ENCODE results near the gene MAD1L1. TPM values are rescaled to one million over a fixed set of nuclear protein-coding genes. Genes with fewer than 3 reads are reported as not detected.

MAD1L1 gene
- total and polyA plus RNA-seq, 2 of the 8 experiments (the other 6 are each of a cell fraction or from before 2014, with no cell fraction given) = 40.4 to 44.6 TPM

DNA sequence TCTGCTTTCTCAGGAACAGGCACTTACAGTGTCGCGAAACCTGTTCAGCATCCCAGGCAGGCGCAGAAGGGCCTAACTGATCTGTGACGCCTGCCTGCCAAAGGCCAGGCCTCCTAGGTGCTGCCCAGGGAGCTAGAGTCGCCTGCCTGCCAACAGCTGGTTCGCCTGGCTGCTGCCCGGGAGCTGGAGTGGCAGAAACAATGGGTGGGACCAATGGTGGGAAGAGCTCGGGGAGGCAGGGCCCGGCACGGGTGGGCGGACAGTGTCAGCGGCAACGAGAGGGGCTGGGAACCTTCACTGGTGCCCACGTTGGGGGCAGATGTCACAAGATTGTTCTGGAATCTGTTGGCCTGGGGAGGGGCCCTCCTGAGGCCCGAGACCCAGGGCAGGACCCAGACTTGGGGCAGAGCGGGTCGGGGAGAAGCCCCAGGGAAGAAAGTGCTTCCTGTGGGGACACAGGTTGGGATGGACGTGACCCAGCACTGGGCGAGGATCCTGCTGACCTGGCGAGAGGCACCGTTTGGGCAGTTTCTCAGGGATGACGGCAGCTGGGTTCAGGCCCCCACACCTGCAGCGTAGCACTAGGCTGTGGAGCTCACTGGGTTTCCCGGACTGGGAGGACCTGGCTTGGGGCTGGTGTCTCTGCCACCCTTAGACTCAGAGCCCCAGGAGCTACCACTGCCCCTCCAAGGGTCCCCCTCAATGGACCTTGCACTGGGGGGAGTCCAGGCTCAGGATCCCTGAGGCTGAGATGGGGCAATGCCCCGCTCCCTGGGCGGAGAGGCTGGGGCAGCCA, 380.8 kb downstream of the MAD1L1 start:
- Histone ChIP-seq H3K9me3 (ENCODE audit: insufficient read depth in 2 of 2, low read depth in 1 of 2, low read length in 1 of 2) (no peaks in the 10 kb centered on the region), H2BK120ac (replicated peaks; ENCODE audit: low read depth, low read length) (no peak overlapping the region), H2BK20ac (ENCODE audit: low read length) (no peak overlapping the region), H2AFZ (ENCODE audit: low read length) (no peak overlapping the region), H3K23me2 (ENCODE audit: low read depth, low read length) (no peaks in the 10 kb centered on the region), H2AK5ac (ENCODE audit: low read depth, low read length) (no peak overlapping the region), H3K79me2 (ENCODE audit: control insufficient read depth in 1 of 2, insufficient read depth in 2 of 2, low read length in 2 of 2) (no peaks in the 10 kb centered on the region), H2BK12ac (ENCODE audit: low read depth, low read length) (no peak overlapping the region), H3K4me3 (ENCODE audit: extremely low read depth in 1 of 4, insufficient read depth in 2 of 4, low read depth in 3 of 4, low read length in 4 of 4) (no peak overlapping the region), H3K18ac (ENCODE audit: extremely low read depth, low read length) (no peak overlapping the region), H3K4ac (replicated peaks; ENCODE audit: insufficient read length, low read depth, low read length) (no peak overlapping the region), H4K5ac (ENCODE audit: insufficient read length, low read depth, low read length) (no peak overlapping the region), H3K4me2 (ENCODE audit: insufficient read depth in 1 of 2, low read depth in 2 of 2, low read length in 2 of 2) (no peak overlapping the region), H3K4me1 (replicated peaks in 1 of 4; ENCODE audit: control insufficient read depth in 3 of 4, insufficient read depth in 4 of 4, low read length in 3 of 4) (no peaks in the 10 kb centered on the region; a peak in 1 of 7 replicates), H3K56ac (replicated peaks; ENCODE audit: insufficient read length, low read depth, low read length) (no peak overlapping the region), H3K23ac (ENCODE audit: insufficient read length) (no peak overlapping the region), H2BK15ac (ENCODE audit: low read length) (no peak overlapping the region), H3K27ac (ENCODE audit: low read depth, low read length) (no peak overlapping the region), H4K91ac (replicated peaks; ENCODE audit: insufficient read length, low read length) (no peak overlapping the region), H3K27me3 (replicated peaks in 1 of 4; ENCODE audit: control insufficient read depth in 3 of 4, extremely low read depth in 1 of 4, insufficient read depth in 3 of 4, low read length in 3 of 4) (no peaks in the 10 kb centered on the region), H3K79me1 (ENCODE audit: low read depth, low read length) (no peaks in the 10 kb centered on the region; the same call in 1 of the 2 replicates), H3K36me3 (ENCODE audit: control insufficient read depth in 2 of 4, insufficient read depth in 4 of 4, low read length in 3 of 4) (no peaks in the 10 kb centered on the region; a peak in 1 of 8 replicates), H2BK5ac (ENCODE audit: low read depth, low read length) (no peak overlapping the region), H4K8ac (ENCODE audit: extremely low read depth, insufficient read depth, low read length) (peak overlapping the region; percentile 80), H4K20me1 (replicated peaks in 1 of 2; ENCODE audit: control insufficient read depth in 1 of 2, insufficient read depth in 2 of 2, low read length in 2 of 2) (peaks cover 0 to 2% of the 10 kb centered on the region in 2 experiments), H3K14ac (ENCODE audit: insufficient read length) (no peak overlapping the region), H3K9ac (replicated peaks in 1 of 4; ENCODE audit: extremely low read depth in 1 of 4, low read depth in 3 of 4, low read length in 3 of 4) (no peak overlapping the region)
- ChIA-PET POLR2A (ENCODE audit: partially characterized antibody) (no interaction called here), CTCF (ENCODE audit: partially characterized antibody) (interaction anchor here (0.8 to 1.7 kb wide), 3 partner anchors 10 to 296 kb away, joined by 3 read pairs; no protein-coding TSS in a partner anchor)
- DNase-seq (ENCODE audit: low read depth in 1 of 2, low spot score in 2 of 2) = no peak
- no peak for FAIRE-seq
- WGBS, 2 experiments (ENCODE audit: extremely low coverage in 1 of 2, insufficient coverage in 1 of 2, insufficient read length in 1 of 2, insufficient replicate concordance in 2 of 2, low coverage in 1 of 2, low lambda C conversion rate in 2 of 2, missing lambda C conversion rate in 1 of 2) = 90% methylated on average over 26 of the region's 26 CpGs; no CpG with 5 or more reads in 1 of the 2 experiments
- TF ChIP-seq SP4 (IDR thresholded peaks at IDR 0.05; ENCODE audit: low read length) (no peak), JUND (IDR thresholded peaks at IDR 0.05; ENCODE audit: low read length) (no peak), ASH2L (IDR thresholded peaks at IDR 0.05; ENCODE audit: low read length) (no peak), HDAC6 (IDR thresholded peaks at IDR 0.05; ENCODE audit: low read depth, low read length) (no peak), SAP30 (IDR thresholded peaks at IDR 0.05; ENCODE audit: insufficient read depth, insufficient replicate concordance, low read length) (no peak), SUZ12 (IDR thresholded peaks at IDR 0.05; ENCODE audit: low read length) (no peak), CHD1 (IDR thresholded peaks at IDR 0.05; ENCODE audit: low read depth, low read length) (no peak), RAD21 (IDR thresholded peaks at IDR 0.05 in 1 of 2, conservative IDR thresholded peaks at IDR 0.05 in 1 of 2; ENCODE audit: low read depth in 2 of 2, low read length in 2 of 2) (no peak), SP1 (IDR thresholded peaks at IDR 0.05; ENCODE audit: low read depth, low read length) (no peak), RNF2 (IDR thresholded peaks at IDR 0.05; ENCODE audit: borderline replicate concordance, low read depth, low read length, missing control alignments, poor library complexity, severe bottlenecking) (no peak)
- TF ChIP-seq, protein P1, sequence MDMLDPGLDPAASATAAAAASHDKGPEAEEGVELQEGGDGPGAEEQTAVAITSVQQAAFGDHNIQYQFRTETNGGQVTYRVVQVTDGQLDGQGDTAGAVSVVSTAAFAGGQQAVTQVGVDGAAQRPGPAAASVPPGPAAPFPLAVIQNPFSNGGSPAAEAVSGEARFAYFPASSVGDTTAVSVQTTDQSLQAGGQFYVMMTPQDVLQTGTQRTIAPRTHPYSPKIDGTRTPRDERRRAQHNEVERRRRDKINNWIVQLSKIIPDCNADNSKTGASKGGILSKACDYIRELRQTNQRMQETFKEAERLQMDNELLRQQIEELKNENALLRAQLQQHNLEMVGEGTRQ (IDR thresholded peaks at IDR 0.05; ENCODE audit: low read length) = no peak
